Activated T-cell treated with anti-CD3 and anti-CD28 coated beads, Interleukin-2, amount 50 U/mL, for 72 hours (primary cell): ENCODE measurements around the gene ZC3H6. TPM values are rescaled to one million over a fixed set of nuclear protein-coding genes. Genes with fewer than 3 reads are reported as not detected.

Experiments
- ATAC-seq, 2 donors: fragments of 150-1000 bp; cut with Tn5 transposase; replicated peaks in 1 of 2; 2 replicates each; pipeline ENCODE4 v1.10.0; 2021; ENCODE audit warnings: moderate library complexity in 2 of 2, mild to moderate bottlenecking in 1 of 2
- DNase-seq, 2 donors: peaks; one replicate each; pipeline ENCODE4 v3.0.0; 2021 to 2022; ENCODE audit warnings: mixed read lengths in 1 of 2
- H3K27ac Mint-ChIP-seq: one replicate; pipeline ENCODE4 v1.8.0; 2022; ENCODE audit warnings: mild to moderate bottlenecking, moderate library complexity, mixed read lengths
- H3K27me3 Mint-ChIP-seq: one replicate; pipeline ENCODE4 v1.8.0; 2022; ENCODE audit warnings: low read depth, mixed read lengths
- H3K36me3 Mint-ChIP-seq, 2 donors: one replicate each; pipeline ENCODE4 v1.8.0; 2022; ENCODE audit warnings: mixed read lengths in 2 of 2, mild to moderate bottlenecking in 1 of 2; ENCODE audit not compliant: insufficient read depth in 2 of 2
- H3K4me1 Mint-ChIP-seq: one replicate; pipeline ENCODE4 v1.8.0; 2022; ENCODE audit warnings: low read depth, mixed read lengths
- H3K4me3 Mint-ChIP-seq, 2 donors: one replicate each; pipeline ENCODE4 v1.8.0; 2022; ENCODE audit warnings: mild to moderate bottlenecking in 2 of 2, mixed read lengths in 2 of 2, moderate library complexity in 2 of 2
- H3K9me3 Mint-ChIP-seq, 2 donors: one replicate each; pipeline ENCODE4 v1.8.0; 2022; ENCODE audit warnings: mixed read lengths in 2 of 2
- total RNA-seq, 2 donors: library from RNA; stranded (reverse); gene quantifications; one replicate each; pipeline ENCODE4 v1.2.3, GENCODE V29; 2022

The ZC3H6 gene
- total RNA-seq, 2 donors from 2014 or later: 26.3 to 30.7 TPM

GRCh38 chr2:112293636-112294401, 18.4 kb downstream of the ZC3H6 start:
- DNase-seq: no peak
- Mint-ChIP-seq H3K4me3 (no peak overlapping the region), H3K4me1 (peaks cover 13% of the 10 kb centered on the region), H3K36me3 (no peaks in the 10 kb centered on the region), H3K27me3 (no peaks in the 10 kb centered on the region), H3K9me3 (no peaks in the 10 kb centered on the region), H3K27ac (no peak overlapping the region)
- no peak for ATAC-seq

GRCh38 chr2:112295407-112296078, 20.1 kb downstream of the ZC3H6 start:
- no peaks in the 10 kb centered on the region for H3K27me3 Mint-ChIP-seq
- peaks cover 0 to 2% of the 10 kb centered on the region in 2 donors for H3K9me3 Mint-ChIP-seq
- H3K4me3 Mint-ChIP-seq: no peak overlapping the region
- H3K4me1 Mint-ChIP-seq: peaks cover 7% of the 10 kb centered on the region
- ATAC-seq (no peak), DNase-seq (no peak)
- H3K27ac Mint-ChIP-seq: no peak overlapping the region
- peaks cover 2% of the 10 kb centered on the region in 2 donors for H3K36me3 Mint-ChIP-seq

GRCh38 chr2:112296407-112296806, 21.0 kb downstream of the ZC3H6 start:
- H3K9me3 Mint-ChIP-seq: peaks cover 0 to 2% of the 10 kb centered on the region in 2 donors
- H3K27me3 Mint-ChIP-seq: no peaks in the 10 kb centered on the region
- no peak overlapping the region for H3K4me3 Mint-ChIP-seq
- H3K36me3 Mint-ChIP-seq: peaks cover 5 to 9% of the 10 kb centered on the region in 2 donors
- peaks cover 7% of the 10 kb centered on the region for H3K4me1 Mint-ChIP-seq
- DNase-seq (no peak), ATAC-seq (no peak)
- H3K27ac Mint-ChIP-seq: no peak overlapping the region

GRCh38 chr2:112301171-112301584, 25.8 kb downstream of the ZC3H6 start:
- Mint-ChIP-seq H3K36me3 (peaks cover 7 to 11% of the 10 kb centered on the region in 2 donors), H3K4me3 (no peak overlapping the region), H3K27ac (no peak overlapping the region), H3K4me1 (peaks cover 7% of the 10 kb centered on the region), H3K27me3 (no peaks in the 10 kb centered on the region), H3K9me3 (peaks cover 0 to 2% of the 10 kb centered on the region in 2 donors)
- ATAC-seq (no peak), DNase-seq (no peak)

DNA sequence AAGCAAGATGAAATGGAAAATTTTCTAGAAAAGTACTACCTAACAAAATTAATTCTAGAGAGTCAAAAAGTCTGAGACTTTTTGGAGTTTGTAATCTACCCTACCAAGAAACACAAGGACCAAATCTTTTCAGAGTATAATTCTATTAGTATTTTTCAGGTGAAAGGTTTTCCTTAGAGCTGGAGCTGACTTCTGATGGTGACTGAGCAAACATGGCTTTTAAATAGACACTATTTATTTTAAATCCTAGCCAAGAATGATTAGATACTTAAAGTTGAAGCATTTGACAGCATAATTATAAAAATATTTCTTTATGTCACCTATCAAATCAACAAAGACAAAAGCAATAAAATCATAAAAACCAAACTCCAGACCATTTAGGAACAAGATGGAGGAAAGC, 26.6 kb downstream of the ZC3H6 start:
- H3K4me1 Mint-ChIP-seq: peaks cover 1% of the 10 kb centered on the region

DNA sequence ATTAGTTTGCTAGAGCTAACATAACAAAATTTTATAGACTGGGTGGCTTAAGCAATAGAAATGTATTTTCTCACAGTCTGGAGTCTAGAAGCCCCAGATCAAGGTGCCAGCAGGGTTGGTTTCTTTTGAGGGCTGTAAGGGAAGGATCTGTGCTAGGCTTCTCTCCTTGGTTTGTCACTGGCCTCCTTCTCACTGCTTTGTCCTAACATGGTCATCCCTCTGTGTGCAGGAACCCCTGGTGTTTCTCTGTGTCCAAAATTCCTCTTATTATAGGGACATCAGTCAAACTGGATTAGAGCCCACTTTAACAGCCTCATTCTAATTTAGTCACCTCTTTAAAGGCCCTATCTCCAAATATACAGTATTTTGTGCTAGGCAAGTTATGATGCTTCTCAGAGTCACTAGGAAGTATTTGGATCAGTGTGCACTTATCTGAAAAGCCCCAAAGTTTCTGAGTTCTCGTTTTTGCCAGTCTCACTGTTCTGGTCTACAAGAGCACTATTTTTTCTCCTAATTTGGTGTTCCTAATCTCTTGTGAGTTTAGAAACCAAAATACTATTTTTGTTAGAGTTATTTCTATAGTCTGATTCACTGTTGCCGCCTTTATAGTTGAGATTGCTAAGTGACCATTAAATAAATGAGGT, 29.0 kb downstream of the ZC3H6 start:
- Mint-ChIP-seq H3K4me3 (peak overlapping the region in 1 of 2 donors; percentile 12), H3K27ac (peak overlapping the region; percentile 37), H3K4me1 (no peaks in the 10 kb centered on the region), H3K36me3 (peaks cover 7 to 11% of the 10 kb centered on the region in 2 donors), H3K9me3 (peaks cover 0 to 2% of the 10 kb centered on the region in 2 donors), H3K27me3 (no peaks in the 10 kb centered on the region)
- ATAC-seq: no peak
- no peak for DNase-seq

More for the DNA sequence above, 26.6 kb downstream of the ZC3H6 start:
- Mint-ChIP-seq H3K27me3 (no peaks in the 10 kb centered on the region), H3K4me3 (no peak overlapping the region), H3K36me3 (peaks cover 7 to 11% of the 10 kb centered on the region in 2 donors), H3K27ac (no peak overlapping the region), H3K9me3 (peaks cover 0 to 2% of the 10 kb centered on the region in 2 donors)
- ATAC-seq (no peak), DNase-seq (no peak)

DNA sequence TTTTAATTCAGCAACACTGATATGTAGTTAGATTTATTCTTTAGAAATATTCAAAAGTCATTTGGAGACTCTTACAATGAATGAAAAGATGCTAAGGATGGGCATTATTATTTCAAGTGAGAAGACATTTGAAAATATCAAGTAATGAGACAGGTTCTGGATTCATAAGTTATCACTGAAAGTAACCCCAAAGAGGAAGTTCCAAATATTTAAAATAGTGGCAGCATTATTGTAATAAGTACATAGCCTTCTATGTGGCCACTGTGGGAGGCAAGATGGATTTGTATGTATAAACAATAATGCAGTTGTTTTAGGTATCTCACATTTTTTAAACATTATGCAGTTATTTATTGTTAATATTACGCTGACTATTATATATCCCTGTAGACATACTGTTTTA, 29.7 kb downstream of the ZC3H6 start:
- ATAC-seq (no peak), DNase-seq (no peak)
- Mint-ChIP-seq H3K27ac (no peak overlapping the region), H3K4me1 (no peaks in the 10 kb centered on the region), H3K4me3 (no peak overlapping the region), H3K36me3 (peaks cover 4 to 9% of the 10 kb centered on the region in 2 donors), H3K27me3 (no peaks in the 10 kb centered on the region), H3K9me3 (no peaks in the 10 kb centered on the region)

GRCh38 chr2:112310906-112311305, 35.5 kb downstream of the ZC3H6 start:
- no peak for DNase-seq
- no peaks in the 10 kb centered on the region for H3K4me1 Mint-ChIP-seq
- no peaks in the 10 kb centered on the region for H3K9me3 Mint-ChIP-seq
- ATAC-seq: no peak
- no peaks in the 10 kb centered on the region for H3K27me3 Mint-ChIP-seq
- no peaks in the 10 kb centered on the region for H3K36me3 Mint-ChIP-seq
- H3K4me3 Mint-ChIP-seq: no peak overlapping the region
- no peak overlapping the region for H3K27ac Mint-ChIP-seq

DNA sequence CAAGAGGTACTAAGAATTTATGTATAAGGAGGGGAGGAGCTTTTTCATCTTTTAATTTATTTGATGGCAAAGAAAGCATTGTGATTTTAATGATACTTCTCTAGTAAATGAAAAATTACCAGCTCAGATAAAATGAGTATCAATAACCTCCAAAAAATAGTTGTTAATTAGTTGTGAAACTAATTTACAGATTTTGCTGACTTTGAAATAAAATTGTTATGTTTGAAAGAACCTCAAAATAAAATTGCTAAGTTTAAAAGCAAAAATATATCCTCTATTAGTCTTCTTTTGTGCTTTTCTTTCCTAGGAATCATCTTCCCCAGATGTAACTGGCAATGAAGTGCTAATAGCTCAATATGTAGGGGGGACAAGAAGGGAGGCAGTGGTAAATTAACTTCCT, 36.5 kb downstream of the ZC3H6 start:
- Mint-ChIP-seq H3K4me3 (no peak overlapping the region), H3K36me3 (no peaks in the 10 kb centered on the region), H3K9me3 (no peaks in the 10 kb centered on the region), H3K4me1 (no peaks in the 10 kb centered on the region), H3K27me3 (no peaks in the 10 kb centered on the region), H3K27ac (no peak overlapping the region)
- DNase-seq (no peak), ATAC-seq (no peak)

- H3K4me1 Mint-ChIP-seq: no peaks in the 10 kb centered on the region
- no peaks in the 10 kb centered on the region for H3K27me3 Mint-ChIP-seq
- H3K27ac Mint-ChIP-seq: no peak overlapping the region
- no peak for ATAC-seq
- no peak for DNase-seq
- H3K4me3 Mint-ChIP-seq: no peak overlapping the region
- H3K9me3 Mint-ChIP-seq: no peaks in the 10 kb centered on the region
- no peaks in the 10 kb centered on the region for H3K36me3 Mint-ChIP-seq
Observed at GRCh38 chr2:112312821-112313220, 37.4 kb downstream of the ZC3H6 start.

DNA sequence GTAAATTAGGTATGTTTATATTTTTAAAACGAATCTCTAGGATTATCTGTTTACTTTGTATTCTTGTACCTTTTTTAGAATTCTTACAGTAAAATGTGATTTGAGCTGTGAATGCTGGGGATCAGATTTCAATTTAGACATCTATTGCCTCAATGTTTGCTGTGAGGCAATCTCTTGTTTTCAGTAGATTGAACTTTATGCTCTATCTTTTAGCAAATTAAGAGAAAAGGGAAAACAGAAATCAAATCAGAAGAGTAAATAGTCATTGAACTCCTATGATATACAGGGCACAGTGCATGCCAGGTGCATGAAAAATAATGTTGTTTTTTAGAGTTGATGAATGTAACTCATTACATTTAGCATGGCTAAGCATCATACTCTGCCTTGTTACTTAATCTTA, 39.5 kb downstream of the ZC3H6 start:
- H3K9me3 Mint-ChIP-seq: no peaks in the 10 kb centered on the region
- ATAC-seq: no peak
- no peak overlapping the region for H3K4me3 Mint-ChIP-seq
- H3K27ac Mint-ChIP-seq: no peak overlapping the region
- no peaks in the 10 kb centered on the region for H3K27me3 Mint-ChIP-seq
- H3K4me1 Mint-ChIP-seq: no peaks in the 10 kb centered on the region
- DNase-seq: no peak
- H3K36me3 Mint-ChIP-seq: peaks cover 0 to 3% of the 10 kb centered on the region in 2 donors

DNA sequence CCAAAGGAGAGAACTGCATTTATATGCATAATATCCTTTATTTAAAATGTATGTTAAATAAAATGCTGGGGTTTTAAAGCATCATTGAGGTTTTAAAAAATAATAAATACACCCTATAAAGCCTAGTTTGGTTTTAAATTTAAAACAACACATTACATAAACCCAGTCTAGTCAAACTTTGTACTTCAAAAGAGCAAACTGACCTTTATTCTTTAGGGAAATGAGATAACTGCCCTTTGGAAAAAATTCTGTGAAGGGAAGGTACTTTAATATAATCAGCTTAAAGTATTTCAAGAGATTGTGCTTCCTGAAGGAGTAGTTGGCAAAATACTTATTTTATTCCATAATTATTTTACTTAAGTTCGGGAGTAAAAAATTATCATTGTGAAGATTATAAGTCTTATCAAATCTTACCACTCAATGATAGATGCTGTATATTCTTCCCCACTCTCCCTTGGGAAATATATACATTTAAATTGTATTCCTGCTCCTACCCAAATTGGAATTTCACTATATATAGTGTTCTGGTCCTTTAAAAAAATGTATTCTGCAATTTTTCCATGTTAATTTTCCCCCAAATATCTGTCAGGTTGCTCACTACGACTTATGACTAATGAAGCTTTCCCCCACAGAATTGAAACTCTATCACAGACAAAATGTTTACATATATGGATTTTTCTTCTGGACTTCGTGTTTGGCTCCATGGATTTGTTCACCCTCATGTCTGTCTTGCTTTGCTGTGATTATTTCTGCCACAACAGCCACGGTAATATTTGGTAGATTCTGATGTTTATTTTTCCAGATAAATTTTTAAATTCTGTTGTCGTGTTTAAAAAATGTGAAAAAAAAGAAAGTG, 42.1 kb downstream of the ZC3H6 start:
- DNase-seq (no peak), ATAC-seq (no peak)
- peaks cover 0 to 3% of the 10 kb centered on the region in 2 donors for H3K36me3 Mint-ChIP-seq
- no peaks in the 10 kb centered on the region for H3K4me1 Mint-ChIP-seq
- H3K27ac Mint-ChIP-seq: no peak overlapping the region
- H3K9me3 Mint-ChIP-seq: no peaks in the 10 kb centered on the region
- no peak overlapping the region for H3K4me3 Mint-ChIP-seq
- no peaks in the 10 kb centered on the region for H3K27me3 Mint-ChIP-seq
